AG04449 (cell line): Measurements from ENCODE around the gene MIF4GD.

Source experiments
- CTCF ChIA-PET: fragments of 350-600 bp; formaldehyde crosslinking; extraction: SDS; loops from one replicate; lab custom pipeline; 2021; ENCODE audit warnings: antibody characterized with exemption; lab: Yijun Ruan, JAX
- POLR2A ChIA-PET: fragments of 400-600, 350-600 bp; formaldehyde crosslinking; extraction: SDS; loops from one replicate; lab custom pipeline; 2020; ENCODE audit warnings: antibody characterized with exemption, inconsistent platforms; lab: Yijun Ruan, JAX
- DNase-seq: peaks from one replicate; pipeline ENCODE4 v3.0.0-alpha.2; 2010; ENCODE audit warnings: low read depth, low spot score
- H3K4me3 ChIP-seq: 2 replicates; pipeline ENCODE4 v1.5.1; 2011; ENCODE audit warnings: low read depth, mild to moderate bottlenecking, control low read depth, low read length
- CTCF ChIP-seq: IDR thresholded peaks from one replicate; pipeline ENCODE4 v1.5.1; 2011; ENCODE audit warnings: mild to moderate bottlenecking, moderate library complexity, low read length, control low read depth, inconsistent platforms; ENCODE audit not compliant: insufficient read depth; ENCODE audit errors: missing control alignments

MIF4GD gene

GRCh38 chr17:75228305-75228704 lies 42.7 kb downstream of the MIF4GD start:
- no peak for TF ChIP-seq CTCF
- ChIA-PET CTCF (interaction anchor here (1.7 to 4.9 kb wide), 3 partner anchors 12 to 184 kb away, joined by 5 to 47 read pairs (median 20); no protein-coding TSS in a partner anchor), POLR2A (no interaction called here)
- DNase-seq, result no peak
- no peak overlapping the region for H3K4me3 ChIP-seq

GRCh38 chr17:75227729-75228128 lies 43.3 kb downstream of the MIF4GD start:
- ChIA-PET POLR2A (no interaction called here), CTCF (no interaction called here)
- TF ChIP-seq CTCF, result no peak
- H3K4me3 ChIP-seq, result no peak overlapping the region
- no peak for DNase-seq

- no peak for TF ChIP-seq CTCF
- H3K4me3 ChIP-seq, result no peak overlapping the region
- POLR2A ChIA-PET, result no interaction called here
- no peak for DNase-seq
- CTCF ChIA-PET, result interaction anchor here (1.0 to 2.8 kb wide), 5 partner anchors 13 to 24 kb away, joined by 3 to 15 read pairs (median 3); no protein-coding TSS in a partner anchor
Observed at GRCh38 chr17:75225016-75225415, 46.0 kb downstream of the MIF4GD start.

- TF ChIP-seq CTCF, result no peak
- DNase-seq, result no peak
- ChIA-PET CTCF (interaction anchor here (0.7 to 1.8 kb wide), 6 partner anchors 8 to 105 kb away, joined by 3 to 10 read pairs (median 4); partner anchors contain the start of genes MIF4GD and NUP85), POLR2A (interaction anchor here (0.5 kb wide), 1 partner anchor 14 kb away, joined by 3 read pairs; the partner anchor contains the start of gene NUP85)
- H3K4me3 ChIP-seq, result no peak overlapping the region
Observed at GRCh38 chr17:75219815-75220214, 51.2 kb downstream of the MIF4GD start.

- CTCF ChIA-PET, result interaction anchor here (0.8 to 2.7 kb wide), 4 partner anchors 12 to 22 kb away, joined by 3 to 13 read pairs (median 4); partner anchors contain the start of gene NUP85
- H3K4me3 ChIP-seq, result no peak overlapping the region
- no peak for DNase-seq
- POLR2A ChIA-PET, result no interaction called here
- TF ChIP-seq CTCF, result no peak
Observed at GRCh38 chr17:75218131-75218530, 52.9 kb downstream of the MIF4GD start.
